ENCODE data around the gene WDR62. TPM values are rescaled to one million over a fixed set of nuclear protein-coding genes. Genes with fewer than 3 reads are reported as not detected.
"Not testable (repeated sequence)": the region's sequence is repeated elsewhere in the genome, so short reads cannot be mapped to it uniquely, and the experiment has no call there.

WDR62 gene
- total RNA-seq, 3 donors from 2014 or later (not counting 1 experiment from before 2014, with no cell fraction given): 3.9 to 5.9 (median 4.8) TPM

GRCh38 chr19:36121486-36122124, 66.9 kb downstream of the WDR62 start:
- Mint-ChIP-seq H3K4me1 (peaks cover 12 to 30% of the 10 kb centered on the region in 2 donors), H3K9me3 (no peaks in the 10 kb centered on the region), H3K4me3 (no peak overlapping the region), H3K36me3 (no peaks in the 10 kb centered on the region), H3K27me3 (ENCODE audit: low read depth in 2 of 2) (no peaks in the 10 kb centered on the region), H3K27ac (peak overlapping the region in 1 of 2 donors; percentile 24)
- Histone ChIP-seq H3K4me1 (ENCODE audit: control insufficient read depth, insufficient read depth, low read length) (peaks cover 2% of the 10 kb centered on the region), H3K9me3 (ENCODE audit: control insufficient read depth, insufficient read depth, low read length) (no peaks in the 10 kb centered on the region), H3K36me3 (ENCODE audit: control insufficient read depth, insufficient read depth, low read length) (peaks cover 58% of the 10 kb centered on the region), H3K27me3 (ENCODE audit: control insufficient read depth, insufficient read depth, low read length) (no peaks in the 10 kb centered on the region), H3K27ac (ENCODE audit: low read length) (no peak overlapping the region), H3K4me3 (ENCODE audit: low read length) (no peak overlapping the region)
- DNase-seq (no peak), ATAC-seq (no peak)
- 95% methylated on average over 49 of the region's 49 CpGs for WGBS (ENCODE audit: insufficient coverage)
- TF ChIP-seq CTCF (IDR thresholded peaks at IDR 0.05): no peak
- intact Hi-C loops (cut with micrococcal nuclease): no loop called here

GRCh38 chr19:36125557-36125956, 70.9 kb downstream of the WDR62 start:
- no peak for TF ChIP-seq CTCF (IDR thresholded peaks at IDR 0.05)
- Histone ChIP-seq H3K27me3 (ENCODE audit: control insufficient read depth, insufficient read depth, low read length) (no peaks in the 10 kb centered on the region), H3K27ac (ENCODE audit: low read length) (no peak overlapping the region), H3K4me1 (ENCODE audit: control insufficient read depth, insufficient read depth, low read length) (peaks cover 18% of the 10 kb centered on the region), H3K4me3 (ENCODE audit: low read length) (no peak overlapping the region), H3K36me3 (ENCODE audit: control insufficient read depth, insufficient read depth, low read length) (peaks cover 34% of the 10 kb centered on the region), H3K9me3 (ENCODE audit: control insufficient read depth, insufficient read depth, low read length) (no peaks in the 10 kb centered on the region)
- intact Hi-C loops (cut with micrococcal nuclease): loop anchor here (1.0 kb wide), 1 partner anchor 46 kb away; no protein-coding TSS in a partner anchor
- Mint-ChIP-seq H3K27me3 (ENCODE audit: low read depth in 2 of 2) (no peaks in the 10 kb centered on the region), H3K9me3 (no peaks in the 10 kb centered on the region), H3K4me1 (peaks cover 12 to 23% of the 10 kb centered on the region in 2 donors), H3K36me3 (no peaks in the 10 kb centered on the region), H3K27ac (no peak overlapping the region), H3K4me3 (peak overlapping the region; percentile 28)
- DNase-seq (peak in 1 of 2 donors; percentile 23), ATAC-seq (no peak)
- WGBS (ENCODE audit: insufficient coverage): 67% methylated on average over 9 of the region's 9 CpGs

GRCh38 chr19:36128392-36128736, 73.7 kb downstream of the WDR62 start:
- Histone ChIP-seq H3K4me1 (ENCODE audit: control insufficient read depth, insufficient read depth, low read length) (peaks cover 44% of the 10 kb centered on the region), H3K27ac (ENCODE audit: low read length) (peak overlapping the region; percentile 86), H3K27me3 (ENCODE audit: control insufficient read depth, insufficient read depth, low read length) (no peaks in the 10 kb centered on the region), H3K4me3 (ENCODE audit: low read length) (peak overlapping the region; percentile 87), H3K9me3 (ENCODE audit: control insufficient read depth, insufficient read depth, low read length) (no peaks in the 10 kb centered on the region), H3K36me3 (ENCODE audit: control insufficient read depth, insufficient read depth, low read length) (peaks cover 17% of the 10 kb centered on the region)
- WGBS (ENCODE audit: insufficient coverage): 21% methylated on average over 10 of the region's 10 CpGs
- no peaks in the 10 kb centered on the region for H3K9me3 Mint-ChIP-seq
- DNase-seq (no peak), ATAC-seq (no peak)
- H3K27ac Mint-ChIP-seq: peak overlapping the region; percentile 91
- no peaks in the 10 kb centered on the region for H3K36me3 Mint-ChIP-seq
- intact Hi-C loops (cut with micrococcal nuclease): no loop called here
- peaks cover 27 to 35% of the 10 kb centered on the region in 2 donors for H3K4me1 Mint-ChIP-seq
- no peak for TF ChIP-seq CTCF (IDR thresholded peaks at IDR 0.05)
- H3K27me3 Mint-ChIP-seq (ENCODE audit: low read depth in 2 of 2): no peaks in the 10 kb centered on the region
- H3K4me3 Mint-ChIP-seq: peak overlapping the region; percentile 92

GRCh38 chr19:36131221-36131620, 76.5 kb downstream of the WDR62 start:
- Histone ChIP-seq H3K27ac (ENCODE audit: low read length) (peak overlapping the region; percentile 46), H3K4me1 (ENCODE audit: control insufficient read depth, insufficient read depth, low read length) (peaks cover 47% of the 10 kb centered on the region)
- H3K4me3 ChIP-seq (ENCODE audit: low read length); H3K27me3 ChIP-seq (ENCODE audit: control insufficient read depth, insufficient read depth, low read length); intact Hi-C loops (cut with micrococcal nuclease); H3K36me3 ChIP-seq (ENCODE audit: control insufficient read depth, insufficient read depth, low read length); H3K9me3 ChIP-seq (ENCODE audit: control insufficient read depth, insufficient read depth, low read length); H3K27me3 Mint-ChIP-seq (ENCODE audit: low read depth in 2 of 2); H3K9me3 Mint-ChIP-seq; H3K36me3 Mint-ChIP-seq: not testable (repeated sequence)
- peaks cover 27 to 38% of the 10 kb centered on the region in 2 donors for H3K4me1 Mint-ChIP-seq
- ATAC-seq: peak in 2 of 3 donors; percentile 16 to 31
- peak overlapping the region; percentile 35 for H3K4me3 Mint-ChIP-seq
- peak; percentile 21 to 31 for DNase-seq
- peak overlapping the region; percentile 82 to 88 for H3K27ac Mint-ChIP-seq
- 57% methylated on average over 6 of the region's 6 CpGs for WGBS (ENCODE audit: insufficient coverage)

GRCh38 chr19:36134867-36135266, 80.2 kb downstream of the WDR62 start:
- peaks cover 15 to 31% of the 10 kb centered on the region in 2 donors for H3K4me1 Mint-ChIP-seq
- H3K4me3 ChIP-seq (ENCODE audit: low read length); H3K27ac ChIP-seq (ENCODE audit: low read length); intact Hi-C loops (cut with micrococcal nuclease); H3K9me3 Mint-ChIP-seq; H3K36me3 Mint-ChIP-seq; H3K4me3 Mint-ChIP-seq; H3K36me3 ChIP-seq (ENCODE audit: control insufficient read depth, insufficient read depth, low read length); H3K9me3 ChIP-seq (ENCODE audit: control insufficient read depth, insufficient read depth, low read length); DNase-seq; H3K27ac Mint-ChIP-seq; H3K27me3 ChIP-seq (ENCODE audit: control insufficient read depth, insufficient read depth, low read length); H3K27me3 Mint-ChIP-seq (ENCODE audit: low read depth in 2 of 2); ATAC-seq: not testable (repeated sequence)
- H3K4me1 ChIP-seq (ENCODE audit: control insufficient read depth, insufficient read depth, low read length): peaks cover 36% of the 10 kb centered on the region
- WGBS (ENCODE audit: insufficient coverage): 93% methylated on average over 4 of the region's 4 CpGs

Data from natural killer cell (primary cell).